HCT116 (cell line): Measurements from ENCODE around the gene F7. TPM values are rescaled to one million over a fixed set of nuclear protein-coding genes. Genes with fewer than 3 reads are reported as not detected.

Experiments
- ATAC-seq: fragments of 200-7000 bp; cut with Tn5 transposase; 2 replicates; pipeline ENCODE4 v1.9.1; 2020; ENCODE audit warnings: mild to moderate bottlenecking, moderate library complexity
- BruUV-seq: library from RNA; stranded (reverse); fragments of 400-500 nt; replicated peaks from 2 replicates; lab custom pipeline; 2021; lab: Mats Ljungman, UMichigan
- CTCF ChIA-PET: fragments of 300-600 bp; sonication (Branson Sonifier 250); formaldehyde crosslinking; loops from one replicate; lab custom pipeline; 2021; ENCODE audit warnings: antibody characterized with exemption; lab: Charles Lee
- POLR2A ChIA-PET: fragments of 300-600, 350-600 bp; sonication (Branson Sonifier 250); formaldehyde crosslinking; loops from one replicate; lab custom pipeline; 2021; ENCODE audit warnings: antibody characterized with exemption; lab: Charles Lee
- RAD21 ChIA-PET, 2 experiments: fragments of 300-600 bp; sonication (Branson Sonifier 250); formaldehyde crosslinking; loops; one replicate each; lab custom pipeline; 2023; ENCODE audit warnings: low total read pairs in 2 of 2; ENCODE audit not compliant: uncharacterized antibody in 2 of 2, unreplicated experiment in 2 of 2, low non-redundant PET in 1 of 2; lab: Charles Lee
- DNase-seq: peaks from one replicate; pipeline ENCODE4 v3.0.0-alpha.2; 2010; ENCODE audit warnings: low read depth, low spot score
- H2AFZ ChIP-seq: fragments of 200-600 bp; shearing (Covaris generic), sonication (generic); 2 replicates; pipeline ENCODE4 v1.6.1; 2017; ENCODE audit warnings: low read depth, mixed run types, mixed read lengths, antibody characterized with exemption, low read length; ENCODE audit not compliant: poor library complexity, severe bottlenecking
- H3K27ac ChIP-seq: 2 replicates; pipeline ENCODE4 v1.5.1; 2012; ENCODE audit warnings: low read depth, low read length
- H3K27me3 ChIP-seq: fragments of 200-600 bp; sonication (generic); 2 replicates; pipeline ENCODE4 v1.6.1; 2016; ENCODE audit warnings: mixed run types, low read length, mixed read lengths; ENCODE audit not compliant: insufficient read depth
- H3K36me3 ChIP-seq, 2 experiments: fragments of 200-500 bp in 1 of 2; fragments of 200-600 bp in 1 of 2; sonication (Bioruptor generic) in 1 of 2; sonication (generic) in 1 of 2; 2 replicates each; pipeline versions ENCODE4 v1.5.1 to v1.6.1; 2014 to 2016; ENCODE audit warnings: low read length in 2 of 2, inconsistent platforms in 1 of 2, mixed read lengths in 1 of 2, mixed run types in 1 of 2; ENCODE audit not compliant: insufficient read depth in 2 of 2, control insufficient read depth in 1 of 2
- H3K4me1 ChIP-seq, 2 experiments: fragments of 200-600 bp in 1 of 2; sonication (generic) in 1 of 2; 2 replicates each; pipeline versions ENCODE4 v1.5.1 to v1.6.1; 2012 to 2017; ENCODE audit warnings: low read length in 2 of 2, inconsistent platforms in 1 of 2, mild to moderate bottlenecking in 1 of 2, mixed read lengths in 1 of 2, mixed run types in 1 of 2, moderate library complexity in 1 of 2; ENCODE audit not compliant: insufficient read depth in 2 of 2, control insufficient read depth in 1 of 2
- H3K4me2 ChIP-seq: fragments of 200-600 bp; sonication (generic); 2 replicates; pipeline ENCODE4 v1.6.1; 2017; ENCODE audit warnings: mixed run types, low read length, mixed read lengths
- H3K4me3 ChIP-seq, 2 experiments: fragments of 200-600 bp in 1 of 2; sonication (generic) in 1 of 2; replicated peaks in 1 of 2; 2 replicates each; pipeline ENCODE4 v1.5.1; 2011 to 2016; ENCODE audit warnings: low read length in 2 of 2, control low read depth in 1 of 2, low read depth in 1 of 2, mild to moderate bottlenecking in 1 of 2, mixed read lengths in 1 of 2, mixed run types in 1 of 2
- H3K79me2 ChIP-seq: fragments of 200-600 bp; sonication (generic); 2 replicates; pipeline ENCODE4 v1.6.1; 2017; ENCODE audit warnings: mild to moderate bottlenecking, mixed run types, low read length, moderate library complexity, mixed read lengths; ENCODE audit not compliant: insufficient read depth
- H3K9ac ChIP-seq: fragments of 200-600 bp; sonication (generic); 2 replicates; pipeline ENCODE4 v1.6.1; 2016; ENCODE audit warnings: low read length, mixed read lengths
- H3K9me2 ChIP-seq: fragments of 200-600 bp; sonication (generic), shearing (Covaris generic); 2 replicates; pipeline ENCODE4 v1.6.1; 2017; ENCODE audit warnings: mixed run types, mild to moderate bottlenecking, moderate library complexity; ENCODE audit not compliant: insufficient read depth
- H3K9me3 ChIP-seq, 2 experiments: fragments of 200-500 bp in 1 of 2; fragments of 200-600 bp in 1 of 2; sonication (Bioruptor generic) in 1 of 2; sonication (generic) in 1 of 2; 2 replicates each; pipeline ENCODE4 v1.6.1; 2014 to 2017; ENCODE audit warnings: low read length in 2 of 2, mixed read lengths in 2 of 2, inconsistent platforms in 1 of 2, low read depth in 1 of 2, mild to moderate bottlenecking in 1 of 2, mixed run types in 1 of 2, moderate library complexity in 1 of 2; ENCODE audit not compliant: control insufficient read depth in 1 of 2, insufficient read depth in 1 of 2
- H4K20me1 ChIP-seq: fragments of 200-600 bp; sonication (generic), shearing (Covaris generic); 2 replicates; pipeline ENCODE4 v1.6.1; 2017; ENCODE audit warnings: mixed run types, mild to moderate bottlenecking, moderate library complexity; ENCODE audit not compliant: insufficient read depth
- CEBPB ChIP-seq: IDR thresholded peaks from 2 replicates; pipeline ENCODE4 v1.6.1; 2012; ENCODE audit warnings: low read depth
- FOSL1 ChIP-seq: IDR thresholded peaks from 2 replicates; pipeline ENCODE4 v1.6.1; 2012; ENCODE audit warnings: low read depth
- JUND ChIP-seq: IDR thresholded peaks from 2 replicates; pipeline ENCODE4 v1.6.1; 2012
- POLR2A ChIP-seq: IDR thresholded peaks from 2 replicates; pipeline ENCODE4 v1.7.0; 2011; ENCODE audit warnings: borderline replicate concordance; ENCODE audit not compliant: insufficient read depth, insufficient read length; ENCODE audit errors: extremely low read depth
- POLR2AphosphoS5 ChIP-seq: IDR thresholded peaks from 2 replicates; pipeline ENCODE4 v1.6.1; 2011; ENCODE audit warnings: mild to moderate bottlenecking, low read depth, low read length, moderate library complexity
- SIN3A ChIP-seq: IDR thresholded peaks from 2 replicates; pipeline ENCODE4 v1.6.1; 2012; ENCODE audit warnings: low read depth
- TCF7L2 ChIP-seq: IDR thresholded peaks from 2 replicates; pipeline ENCODE4 v1.7.0; 2011; ENCODE audit warnings: borderline replicate concordance, inconsistent platforms; ENCODE audit not compliant: insufficient read depth, insufficient read length; ENCODE audit errors: extremely low read depth
- intact Hi-C: fragments of 100-400 bp; cut with micrococcal nuclease; formaldehyde crosslinking; loops from 2 replicates; pipeline ENCODE4 v1.10.0; 2022
- total RNA-seq: library from RNA; stranded (reverse); gene quantifications from one replicate; pipeline ENCODE4 v1.2.1, GENCODE V29; 2021; ENCODE audit not compliant: unreplicated experiment

F7 gene
- total RNA-seq, 1 experiment from 2014 or later = not detected

DNA sequence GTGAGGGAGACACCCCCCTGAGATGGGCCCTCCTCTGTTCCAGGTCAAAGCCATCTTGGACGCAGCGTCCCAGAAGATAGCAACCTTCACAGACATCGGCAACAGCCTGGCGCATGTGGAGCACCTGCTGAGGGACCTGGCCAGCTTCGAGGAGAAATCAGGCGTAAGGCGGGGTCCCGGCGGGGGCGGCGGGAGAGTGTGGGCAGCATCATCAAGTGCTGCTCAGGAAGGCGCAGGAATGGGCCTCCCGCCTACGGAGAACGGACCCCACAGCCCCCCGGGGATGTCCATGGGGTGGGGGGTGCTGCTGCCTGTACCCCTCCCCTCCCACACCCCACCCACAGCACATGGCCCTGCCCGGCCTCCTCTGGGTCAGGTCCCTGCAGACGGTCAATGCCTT, 31.2 kb upstream of the F7 start:
- DNase-seq = no peak
- Histone ChIP-seq H3K4me3 (no peak overlapping the region), H3K4me1 (no peaks in the 10 kb centered on the region), H3K4me2 (no peak overlapping the region), H3K27me3 (0 out of 2 replicates have a peak, but pooled peaks cover 7% of the 10 kb centered on the region), H3K27ac (no peak overlapping the region), H3K79me2 (no peaks in the 10 kb centered on the region)
- intact Hi-C loops = no loop called here
- ChIA-PET RAD21 (no interaction called here), POLR2A (no interaction called here), CTCF (no interaction called here)
- no TSS peak for BruUV-seq
- TF ChIP-seq TCF7L2 (no peak), JUND (no peak), SIN3A (no peak), POLR2AphosphoS5 (no peak)
- TF ChIP-seq, all 23 proteins: peak for 0
- Histone ChIP-seq H3K36me3 (no peaks in the 10 kb centered on the region), H2AFZ (no peak overlapping the region), H3K9me2 (no peaks in the 10 kb centered on the region), H4K20me1 (no peaks in the 10 kb centered on the region), H3K9ac (no peak overlapping the region), H3K9me3 (no peaks in the 10 kb centered on the region)
- no peak for ATAC-seq

DNA sequence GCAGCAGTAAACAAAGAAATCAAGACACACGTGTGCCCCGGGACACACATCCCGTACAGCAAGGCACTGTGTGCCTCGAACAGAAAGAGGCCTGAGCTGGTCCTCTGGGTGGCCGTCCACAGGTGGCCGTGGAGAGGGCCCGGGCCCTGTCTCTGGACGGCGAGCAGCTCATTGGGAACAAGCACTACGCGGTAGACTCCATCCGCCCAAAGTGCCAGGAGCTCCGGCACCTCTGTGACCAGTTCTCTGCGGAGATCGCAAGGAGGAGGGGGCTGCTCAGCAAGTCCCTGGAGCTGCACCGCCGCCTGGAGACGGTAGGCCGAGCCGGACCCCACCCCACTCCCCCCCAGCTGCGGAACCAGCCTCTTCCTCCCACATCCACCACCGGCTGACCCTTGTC, 30.7 kb upstream of the F7 start:
- no peaks in the 10 kb centered on the region for H3K9me3 ChIP-seq
- no peaks in the 10 kb centered on the region for H3K4me1 ChIP-seq
- no peaks in the 10 kb centered on the region for H3K9me2 ChIP-seq
- H3K27ac ChIP-seq = no peak overlapping the region
- DNase-seq = no peak
- H4K20me1 ChIP-seq = no peaks in the 10 kb centered on the region
- no peaks in the 10 kb centered on the region for H3K36me3 ChIP-seq
- 0 out of 2 replicates have a peak, but pooled peaks cover 7% of the 10 kb centered on the region for H3K27me3 ChIP-seq
- no peak overlapping the region for H3K4me2 ChIP-seq
- no TSS peak for BruUV-seq
- ChIA-PET POLR2A (no interaction called here), RAD21 (no interaction called here), CTCF (no interaction called here)
- no peak overlapping the region for H3K4me3 ChIP-seq
- H3K9ac ChIP-seq = no peak overlapping the region
- no peak overlapping the region for H2AFZ ChIP-seq
- no peaks in the 10 kb centered on the region for H3K79me2 ChIP-seq
- ATAC-seq = no peak
- TF ChIP-seq POLR2AphosphoS5 (no peak), SIN3A (no peak), FOSL1 (no peak), CEBPB (no peak), POLR2A (no peak)
- intact Hi-C loops = no loop called here
